ENCODE data around the gene NRXN3. TPM values are rescaled to one million over a fixed set of nuclear protein-coding genes. Genes with fewer than 3 reads are reported as not detected.
"Not testable (repeated sequence)": the region's sequence is repeated elsewhere in the genome, so short reads cannot be mapped to it uniquely, and the experiment has no call there.

Gene NRXN3
- total RNA-seq, 1 donor from 2014 or later: 4.1 TPM

- intact Hi-C loops (cut with DNase I): no loop called here
- no peak for DNase-seq (ENCODE audit: low spot score)
Measured at GRCh38 chr14:79101388-79101787, 931.2 kb downstream of the NRXN3 start.

- no peak for DNase-seq (ENCODE audit: low spot score)
- intact Hi-C loops (cut with DNase I): no loop called here
Measured at GRCh38 chr14:79103764-79104163, 933.6 kb downstream of the NRXN3 start.

- intact Hi-C loops (cut with DNase I); DNase-seq (ENCODE audit: low spot score): not testable (repeated sequence)
Measured at GRCh38 chr14:79110564-79110963, 940.4 kb downstream of the NRXN3 start.

- DNase-seq (ENCODE audit: low spot score): no peak
- intact Hi-C loops (cut with DNase I): no loop called here
Measured at GRCh38 chr14:79111987-79112501, 941.9 kb downstream of the NRXN3 start.

- DNase-seq (ENCODE audit: low spot score): no peak
- intact Hi-C loops (cut with DNase I): no loop called here
Measured at GRCh38 chr14:79117561-79117960, 947.4 kb downstream of the NRXN3 start.

GRCh38 chr14:79118291-79118690 lies 948.1 kb downstream of the NRXN3 start:
- intact Hi-C loops (cut with DNase I): no loop called here
- DNase-seq (ENCODE audit: low spot score): no peak

- no peak for DNase-seq (ENCODE audit: low spot score)
- intact Hi-C loops (cut with DNase I): no loop called here
Measured at GRCh38 chr14:79134361-79134760, 964.2 kb downstream of the NRXN3 start.

GRCh38 chr14:79136071-79137044 lies 966.2 kb downstream of the NRXN3 start:
- no peak for DNase-seq (ENCODE audit: low spot score)
- intact Hi-C loops (cut with DNase I): no loop called here

- intact Hi-C loops (cut with DNase I): no loop called here
- DNase-seq (ENCODE audit: low spot score): no peak
Measured at GRCh38 chr14:79137045-79137430, 966.9 kb downstream of the NRXN3 start.

GRCh38 chr14:79137836-79138235 lies 967.7 kb downstream of the NRXN3 start:
- intact Hi-C loops (cut with DNase I): no loop called here
- DNase-seq (ENCODE audit: low spot score): no peak

GRCh38 chr14:79144896-79145295 lies 974.7 kb downstream of the NRXN3 start:
- DNase-seq (ENCODE audit: low spot score): no peak
- intact Hi-C loops (cut with DNase I): no loop called here

GRCh38 chr14:79150226-79150625 lies 980.1 kb downstream of the NRXN3 start:
- no peak for DNase-seq (ENCODE audit: low spot score)
- intact Hi-C loops (cut with DNase I): no loop called here

GRCh38 chr14:79157369-79157768 lies 987.2 kb downstream of the NRXN3 start:
- intact Hi-C loops (cut with DNase I): no loop called here
- DNase-seq (ENCODE audit: low spot score): no peak

- intact Hi-C loops (cut with DNase I): no loop called here
- DNase-seq (ENCODE audit: low spot score): no peak
Measured at GRCh38 chr14:79161571-79161970, 991.4 kb downstream of the NRXN3 start.

GRCh38 chr14:79162833-79163232 lies 992.7 kb downstream of the NRXN3 start:
- no peak for DNase-seq (ENCODE audit: low spot score)
- intact Hi-C loops (cut with DNase I): no loop called here

- no peak for DNase-seq (ENCODE audit: low spot score)
- intact Hi-C loops (cut with DNase I): no loop called here
Measured at GRCh38 chr14:79165471-79166090, 995.4 kb downstream of the NRXN3 start.

- intact Hi-C loops (cut with DNase I): no loop called here
- no peak for DNase-seq (ENCODE audit: low spot score)
Measured at GRCh38 chr14:79166171-79166570, 996.0 kb downstream of the NRXN3 start.

- intact Hi-C loops (cut with DNase I): no loop called here
- DNase-seq (ENCODE audit: low spot score): no peak
Measured at GRCh38 chr14:79167957-79168356, 997.8 kb downstream of the NRXN3 start.

GRCh38 chr14:79175671-79176070 lies 1005.5 kb downstream of the NRXN3 start:
- intact Hi-C loops (cut with DNase I): no loop called here
- DNase-seq (ENCODE audit: low spot score): no peak

- intact Hi-C loops (cut with DNase I): no loop called here
- DNase-seq (ENCODE audit: low spot score): no peak
Measured at GRCh38 chr14:79177106-79177505, 1006.9 kb downstream of the NRXN3 start.

- intact Hi-C loops (cut with DNase I): no loop called here
- DNase-seq (ENCODE audit: low spot score): no peak
Measured at GRCh38 chr14:79178719-79179118, 1008.5 kb downstream of the NRXN3 start.
